ENCODE data around the gene NLRP6. TPM values are rescaled to one million over a fixed set of nuclear protein-coding genes. Genes with fewer than 3 reads are reported as not detected.

Gene NLRP6
- total and polyA plus RNA-seq, 2 of the 4 experiments (the other 2 are of a cell fraction): not detected

- BruUV-seq (replicated peaks): no TSS peak
- H3K9ac ChIP-seq (ENCODE audit: low read depth, low read length): no peak overlapping the region
- DNase-seq (no peak), ATAC-seq (ENCODE audit: low read depth) (no peak)
- H4K91ac ChIP-seq (ENCODE audit: insufficient read depth, low read depth, low read length): no peak overlapping the region
- H3K36me3 ChIP-seq (ENCODE audit: control insufficient read depth, insufficient read depth, low read length): no peaks in the 10 kb centered on the region
- no peak overlapping the region for H3K27ac ChIP-seq (ENCODE audit: insufficient read depth, low read length)
- no peak overlapping the region for H3K23ac ChIP-seq (ENCODE audit: low read depth, low read length)
- peak overlapping the region; percentile 67 for H2AFZ ChIP-seq (replicated peaks; ENCODE audit: low read length, poor library complexity)
- H4K5ac ChIP-seq (ENCODE audit: low read depth, low read length): no peak overlapping the region
- H4K8ac ChIP-seq (ENCODE audit: low read depth in 2 of 2, low read length in 2 of 2): no peak overlapping the region
- no peak overlapping the region for H2BK120ac ChIP-seq (ENCODE audit: low read depth, low read length)
- peaks cover 4% of the 10 kb centered on the region for H3K9me3 ChIP-seq (ENCODE audit: control insufficient read depth, insufficient read depth, low read length)
- ChIA-PET POLR2A (ENCODE audit: unreplicated experiment) (no interaction called here), CTCF (no interaction called here)
- H2BK5ac ChIP-seq (ENCODE audit: low read depth, low read length, poor library complexity, severe bottlenecking): no peak overlapping the region
- no peak overlapping the region for H3K14ac ChIP-seq (replicated peaks; ENCODE audit: low read depth, low read length)
- TF ChIP-seq MAZ (IDR thresholded peaks at IDR 0.05; ENCODE audit: borderline replicate concordance, low read depth, low read length) (no peak), RAD21 (IDR thresholded peaks at IDR 0.05; ENCODE audit: low read length) (no peak), MAFK (IDR thresholded peaks at IDR 0.05; ENCODE audit: low read depth, low read length) (no peak), CHD1 (IDR thresholded peaks at IDR 0.05; ENCODE audit: low read depth, low read length) (no peak), USF2 (IDR thresholded peaks at IDR 0.05; ENCODE audit: low read depth, low read length) (no peak), RFX5 (IDR thresholded peaks at IDR 0.05; ENCODE audit: low read depth, low read length) (no peak)
- no peak overlapping the region for H2AK9ac ChIP-seq (replicated peaks; ENCODE audit: low read depth, low read length, poor library complexity)
- no peak overlapping the region for H3K18ac ChIP-seq (ENCODE audit: low read depth, low read length)
- peaks cover 74% of the 10 kb centered on the region for H3K27me3 ChIP-seq (ENCODE audit: control insufficient read depth, insufficient read depth, low read length)
- no peaks in the 10 kb centered on the region for H4K20me1 ChIP-seq (ENCODE audit: insufficient read depth, low read length)
- in situ Hi-C loops (cut with MboI; ENCODE audit: low sequenced_read_pairs): loop anchor here (5.0 kb wide), 1 partner anchor 37 kb away; no protein-coding TSS in a partner anchor
- H2AK5ac ChIP-seq (ENCODE audit: low read depth, low read length): no peak overlapping the region
- H3K4ac ChIP-seq (ENCODE audit: low read depth, low read length): no peak overlapping the region
- H3K56ac ChIP-seq (ENCODE audit: extremely low read depth, insufficient read depth, low read length): no peak overlapping the region
- 11% methylated on average over 47 of the region's 97 CpGs; no CpG with 5 or more reads in 1 of the 2 experiments for WGBS, 2 experiments (ENCODE audit: extremely low coverage in 2 of 2, insufficient read length in 1 of 2)
- H3K4me1 ChIP-seq (ENCODE audit: control insufficient read depth, insufficient read depth, low read length): no peaks in the 10 kb centered on the region
- H3K4me3 ChIP-seq (ENCODE audit: insufficient read depth, low read depth, low read length): no peak overlapping the region
- no peaks in the 10 kb centered on the region for H3K79me1 ChIP-seq (ENCODE audit: low read depth in 1 of 2, low read length in 2 of 2)
- intact Hi-C loops (cut with micrococcal nuclease): no loop called here
- H3K4me2 ChIP-seq (ENCODE audit: low read depth, low read length): no peak overlapping the region
- dilution Hi-C loops (cut with HindIII; ENCODE audit: low sequenced_read_pairs, unreplicated experiment): no loop called here
- no peak overlapping the region for H2BK20ac ChIP-seq (ENCODE audit: low read depth, low read length)
- H2BK15ac ChIP-seq (ENCODE audit: low read depth, low read length): no peak overlapping the region
- no peaks in the 10 kb centered on the region for H3K9me1 ChIP-seq (ENCODE audit: insufficient read depth, low read length)
Measured at GRCh38 chr11:279040-279965, 1.1 kb downstream of the NLRP6 start.
